A549 (cell line): ENCODE measurements around the gene C2CD2. TPM values are rescaled to one million over a fixed set of nuclear protein-coding genes. Genes with fewer than 3 reads are reported as not detected.

Experiments used
- ATAC-seq, 2 experiments: fragments of 200-7000 bp in 1 of 2; fragments of >200 bp in 1 of 2; cut with Nextera tagmentation in 1 of 2; cut with Tn5 transposase in 1 of 2; 3 replicates each; pipeline versions ENCODE4 v1.8.0 to v1.9.1; 2018 to 2020; ENCODE audit warnings: mild to moderate bottlenecking in 1 of 2, moderate library complexity in 1 of 2
- CTCF ChIA-PET: fragments of 300-600 bp; sonication (Branson Sonifier 250); formaldehyde crosslinking; extraction: SDS; loops from one replicate; lab custom pipeline; 2021; ENCODE audit warnings: antibody characterized with exemption, inconsistent platforms; lab: Yijun Ruan, JAX
- POLR2A ChIA-PET: fragments of 350-600 bp; formaldehyde crosslinking; extraction: SDS; loops from one replicate; lab custom pipeline; 2021; ENCODE audit warnings: antibody characterized with exemption, inconsistent platforms; lab: Yijun Ruan, JAX
- DNase-seq, 2 experiments: peaks; one replicate each; pipeline versions ENCODE4 v3.0.0 to v3.0.0-alpha.2; 2011 to 2016; ENCODE audit warnings: low read depth in 1 of 2, low spot score in 1 of 2
- FAIRE-seq: peaks from 2 replicates; lab custom pipeline; 2011; peaks lifted over from hg19 to GRCh38; lab: Jason Lieb, UNC
- H3K27ac ChIP-seq, 2 experiments: fragments of >200 bp; sonication (Bioruptor Twin); formaldehyde crosslinking; 3 replicates each; pipeline ENCODE4 v1.5.1; 2016 to 2017
- H3K4me1 ChIP-seq: fragments of >200 bp; sonication (Bioruptor Twin); formaldehyde crosslinking; 3 replicates; pipeline ENCODE4 v1.6.1; 2016
- H3K4me2 ChIP-seq: fragments of >200 bp; sonication (Bioruptor Twin); formaldehyde crosslinking; 3 replicates; pipeline ENCODE4 v1.6.1; 2016
- H3K4me3 ChIP-seq: fragments of >200 bp; sonication (Bioruptor Twin); formaldehyde crosslinking; 3 replicates; pipeline ENCODE4 v1.5.1; 2016
- H3K9me3 ChIP-seq: fragments of >200 bp; sonication (Bioruptor Twin); formaldehyde crosslinking; 3 replicates; pipeline ENCODE4 v1.6.1; 2016
- CBX2 ChIP-seq: fragments of 200-600 bp; sonication (generic); IDR thresholded peaks from 2 replicates; pipeline ENCODE4 v1.6.1; 2016; ENCODE audit warnings: low read depth, mild to moderate bottlenecking, borderline replicate concordance
- CBX8 ChIP-seq: fragments of 200-600 bp; sonication (generic); IDR thresholded peaks from 2 replicates; pipeline ENCODE4 v1.6.1; 2016
- CHD2 ChIP-seq: fragments of 150-350 bp; IDR thresholded peaks from 2 replicates; pipeline ENCODE4 v1.6.1; 2014; ENCODE audit warnings: low read length; ENCODE audit not compliant: partially characterized antibody
- ELK1 ChIP-seq: fragments of 150-350 bp; IDR thresholded peaks from 2 replicates; pipeline ENCODE4 v1.6.1; 2014; ENCODE audit warnings: low read depth, mild to moderate bottlenecking, low read length
- ESRRA ChIP-seq: fragments of 150-350 bp; IDR thresholded peaks from 2 replicates; pipeline ENCODE4 v1.6.1; 2014; ENCODE audit warnings: mild to moderate bottlenecking, low read length, borderline replicate concordance
- FOSB ChIP-seq: fragments of 250-450 bp; sonication (Bioruptor Pico); IDR thresholded peaks from 2 replicates; pipeline ENCODE4 v1.5.0; 2020; ENCODE audit warnings: mild to moderate bottlenecking, moderate library complexity
- FOXS1 ChIP-seq: fragments of 250-450 bp; sonication (Bioruptor Pico); IDR thresholded peaks from 2 replicates; pipeline ENCODE4 v1.5.0; 2020; ENCODE audit warnings: mild to moderate bottlenecking, moderate library complexity
- HMGXB4 ChIP-seq: fragments of 250-450 bp; sonication (Bioruptor Pico); IDR thresholded peaks from 2 replicates; pipeline ENCODE4 v1.5.0; 2021; ENCODE audit warnings: mild to moderate bottlenecking, moderate library complexity, borderline replicate concordance
- HOXB5 ChIP-seq: fragments of 250-450 bp; sonication (Bioruptor Pico); IDR thresholded peaks from 2 replicates; pipeline ENCODE4 v1.5.0; 2020; ENCODE audit warnings: mild to moderate bottlenecking, moderate library complexity
- JUN ChIP-seq, 2 experiments: fragments of >200 bp; sonication (Bioruptor Twin); formaldehyde crosslinking; IDR thresholded peaks; 2 replicates in 1 of 2; 3 replicates in 1 of 2; pipeline ENCODE4 v1.6.1; 2016 to 2017
- JUNB ChIP-seq: fragments of >200 bp; sonication (Bioruptor Twin); formaldehyde crosslinking; IDR thresholded peaks from 2 replicates; pipeline ENCODE4 v1.6.1; 2016
- MYC ChIP-seq: IDR thresholded peaks from 2 replicates; pipeline ENCODE4 v1.6.1; 2012; ENCODE audit warnings: mild to moderate bottlenecking, inconsistent platforms, low read length, improper control_type of control experiment, borderline replicate concordance
- NFE2L2 ChIP-seq: fragments of 150-350 bp; conservative IDR thresholded peaks from 2 replicates; pipeline ENCODE4 v1.6.1; 2014; ENCODE audit warnings: low read length
- PHF8 ChIP-seq: fragments of 200-600 bp; sonication (generic); IDR thresholded peaks from 2 replicates; pipeline ENCODE4 v1.6.1; 2016; ENCODE audit warnings: low read depth, mild to moderate bottlenecking, antibody characterized with exemption, moderate library complexity, borderline replicate concordance
- POLR2AphosphoS2 ChIP-seq: conservative IDR thresholded peaks from 2 replicates; pipeline ENCODE4 v1.6.1; 2012; ENCODE audit warnings: low read length, improper control_type of control experiment, inconsistent platforms
- RAD21 ChIP-seq, 2 experiments: fragments of >200 bp in 1 of 2; sonication (Bioruptor Twin) in 1 of 2; formaldehyde crosslinking in 1 of 2; IDR thresholded peaks in 1 of 2; conservative IDR thresholded peaks in 1 of 2; 2 replicates in 1 of 2; 3 replicates in 1 of 2; pipeline ENCODE4 v1.6.1; 2012 to 2018; ENCODE audit warnings: inconsistent platforms in 1 of 2
- REST ChIP-seq: fragments of 200-600 bp; sonication (generic); IDR thresholded peaks from 2 replicates; pipeline ENCODE4 v1.6.1; 2016; ENCODE audit warnings: antibody characterized with exemption, mild to moderate bottlenecking, moderate library complexity
- RFX5 ChIP-seq: fragments of 450-650 bp; IDR thresholded peaks from 2 replicates; pipeline ENCODE4 v1.7.1; 2014; ENCODE audit warnings: antibody characterized with exemption, mild to moderate bottlenecking, moderate library complexity
- TFCP2L1 ChIP-seq: fragments of 250-450 bp; sonication (Bioruptor Pico); IDR thresholded peaks from 2 replicates; pipeline ENCODE4 v1.5.0; 2021; ENCODE audit warnings: mild to moderate bottlenecking
- TP53 ChIP-seq: fragments of 250-450 bp; sonication (Bioruptor Pico); IDR thresholded peaks from 2 replicates; pipeline ENCODE4 v1.5.0; 2021; ENCODE audit warnings: mild to moderate bottlenecking, moderate library complexity
- ZC3H11A ChIP-seq: fragments of 450-650 bp; IDR thresholded peaks from 2 replicates; pipeline ENCODE4 v1.6.1; 2014; ENCODE audit warnings: antibody characterized with exemption, mild to moderate bottlenecking
- ZFP36 ChIP-seq: fragments of 450-650 bp; IDR thresholded peaks from 2 replicates; pipeline ENCODE4 v1.6.1; 2014; ENCODE audit warnings: borderline replicate concordance; ENCODE audit not compliant: partially characterized antibody
- ZNF302 ChIP-seq: fragments of 250-450 bp; sonication (Bioruptor Pico); IDR thresholded peaks from 2 replicates; pipeline ENCODE4 v1.9.0; 2021; ENCODE audit warnings: inconsistent platforms, mild to moderate bottlenecking, moderate library complexity
- WGBS: methylation state at CpG from one replicate; pipeline ENCODE4 v1.1.6; 2017; ENCODE audit errors: missing lambda C conversion rate; 5-methylcytosine and 5-hydroxymethylcytosine counted together
- polyA plus RNA-seq, 4 experiments: library from polyadenylated mRNA; depleted of rRNA in 3 of 4; stranded (reverse); fragments of >200 nt; fragmentation: RNase III in 1 of 4; extraction: RNeasy Plus Mini Kit Qiagen cat#74134 plus additional on column Dnase treatment in 1 of 4; gene quantifications; 2 replicates in 3 of 4; 3 replicates in 1 of 4; pipeline ENCODE4 v1.2.3, GENCODE V29; 2011 to 2017
- TF ChIP-seq, protein P1 (sequence below): fragments of >200 bp; sonication (Bioruptor Twin); formaldehyde crosslinking; IDR thresholded peaks from 2 replicates; pipeline ENCODE4 v1.6.1; 2016
- TF ChIP-seq, protein P2 (sequence below): IDR thresholded peaks from 2 replicates; pipeline ENCODE4 v1.6.1; 2012; ENCODE audit warnings: low read depth, borderline replicate concordance

Gene C2CD2
- polyA plus RNA-seq, 2 of the 4 experiments (the other 2 are of a cell fraction), result 7.0 to 13.5 TPM

- no peak for TF ChIP-seq ZNF302 (CRISPR knock-in tag)
- no peak for TF ChIP-seq PHF8
- no peak for TF ChIP-seq FOSB
- no peak for TF ChIP-seq RFX5
- TF ChIP-seq FOXS1 (CRISPR knock-in tag), result no peak
- no peak for TF ChIP-seq ZFP36
- no peak for TF ChIP-seq CBX8
- no peak for TF ChIP-seq MYC
- Histone ChIP-seq H3K4me3 (no peak overlapping the region), H3K9me3 (no peaks in the 10 kb centered on the region), H3K4me2 (no peak overlapping the region), H3K27ac (no peak overlapping the region), H3K4me1 (peaks cover 16% of the 10 kb centered on the region; the same call in 2 of the 3 replicates)
- ChIA-PET POLR2A (no interaction called here), CTCF (interaction anchor here (1.6 kb wide), 1 partner anchor 11 kb away, joined by 4 read pairs; no protein-coding TSS in a partner anchor)
- ATAC-seq, result no peak
- no peak for DNase-seq
- no peak for FAIRE-seq
- 93% methylated on average over 5 of the region's 11 CpGs for WGBS
These were observed 4.9 kb downstream of the C2CD2 start for GRCh38 chr21:41948901-41949300.

DNA sequence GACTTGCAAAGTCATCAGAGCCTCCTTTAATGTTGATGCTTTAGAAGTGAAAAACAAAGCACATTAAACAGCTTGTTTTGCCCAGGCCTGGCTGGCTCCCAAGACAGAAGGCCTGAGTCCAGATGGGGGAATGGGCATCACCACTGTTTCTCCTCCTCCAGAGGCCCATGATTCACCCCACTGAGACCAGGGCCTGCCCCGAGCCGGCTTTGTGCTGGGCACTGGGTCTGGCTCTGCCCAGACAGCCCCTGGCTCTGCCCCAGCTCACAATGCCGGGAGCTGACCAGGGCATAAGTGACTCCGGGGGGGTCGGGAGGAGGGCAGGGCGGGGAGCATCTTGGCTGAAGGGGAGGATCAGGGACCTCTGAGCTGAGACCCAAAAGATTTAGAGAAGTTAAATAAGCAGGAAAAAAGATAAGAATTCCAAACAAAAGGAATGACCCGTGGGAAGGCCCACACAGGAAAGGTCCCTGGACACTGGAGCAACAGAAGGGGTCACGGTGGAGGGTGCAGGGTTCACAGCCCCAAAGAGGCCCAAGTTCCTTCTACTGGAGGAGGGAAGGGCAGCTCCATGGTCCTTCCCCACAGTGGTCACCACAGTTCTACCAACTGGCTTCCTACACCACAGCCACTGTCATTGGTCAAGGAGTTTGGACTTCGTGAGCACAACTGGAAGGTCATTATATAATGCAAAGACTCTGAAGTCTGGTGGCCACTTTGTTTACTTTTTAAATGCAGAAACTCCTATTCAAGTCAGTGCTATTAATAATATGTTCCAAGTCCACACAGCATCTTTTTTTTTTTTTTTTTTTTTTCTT is 5.5 kb downstream of the C2CD2 start:
- DNase-seq, result no peak
- Histone ChIP-seq H3K27ac (peak overlapping the region in 1 of 2 experiments; percentile 50; a peak in 3 of 6 replicates), H3K4me2 (peak overlapping the region; percentile 10; the same call in 1 of the 3 replicates), H3K4me1 (peaks cover 16% of the 10 kb centered on the region; the same call in 2 of the 3 replicates), H3K9me3 (no peaks in the 10 kb centered on the region), H3K4me3 (no peak overlapping the region)
- ChIA-PET POLR2A (no interaction called here), CTCF (interaction anchor here (1.2 to 1.6 kb wide), 2 partner anchors 9 to 11 kb away, joined by 4 to 5 read pairs; no protein-coding TSS in a partner anchor)
- FAIRE-seq, result no peak
- no peak for TF ChIP-seq ELK1
- TF ChIP-seq TP53 (CRISPR knock-in tag), result no peak
- no peak for TF ChIP-seq ESRRA
- TF ChIP-seq POLR2AphosphoS2, result no peak
- TF ChIP-seq FOXS1 (CRISPR knock-in tag), result no peak
- TF ChIP-seq, protein P1, sequence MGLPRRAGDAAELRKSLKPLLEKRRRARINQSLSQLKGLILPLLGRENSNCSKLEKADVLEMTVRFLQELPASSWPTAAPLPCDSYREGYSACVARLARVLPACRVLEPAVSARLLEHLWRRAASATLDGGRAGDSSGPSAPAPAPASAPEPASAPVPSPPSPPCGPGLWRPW, result no peak
- no peak for TF ChIP-seq HMGXB4
- TF ChIP-seq JUN (IDR thresholded peaks at IDR 0.05), result no peak
- TF ChIP-seq NFE2L2, result no peak
- TF ChIP-seq, protein P2, sequence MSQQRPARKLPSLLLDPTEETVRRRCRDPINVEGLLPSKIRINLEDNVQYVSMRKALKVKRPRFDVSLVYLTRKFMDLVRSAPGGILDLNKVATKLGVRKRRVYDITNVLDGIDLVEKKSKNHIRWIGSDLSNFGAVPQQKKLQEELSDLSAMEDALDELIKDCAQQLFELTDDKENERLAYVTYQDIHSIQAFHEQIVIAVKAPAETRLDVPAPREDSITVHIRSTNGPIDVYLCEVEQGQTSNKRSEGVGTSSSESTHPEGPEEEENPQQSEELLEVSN, result no peak
- no peak for TF ChIP-seq ZC3H11A
- TF ChIP-seq TFCP2L1 (CRISPR knock-in tag), result no peak
- no peak for TF ChIP-seq HOXB5 (CRISPR knock-in tag)
- no peak for TF ChIP-seq REST
- no peak for TF ChIP-seq JUNB
- TF ChIP-seq CBX2, result no peak
- TF ChIP-seq CHD2, result no peak
- no peak for TF ChIP-seq RAD21 (conservative IDR thresholded peaks at IDR 0.05 in 1 of 2, IDR thresholded peaks at IDR 0.05 in 1 of 2)
- WGBS, result 80% methylated on average over 5 of the region's 9 CpGs
- ATAC-seq, result peak; percentile 43 to 60; a peak in 3 of 6 replicates
